ENCODE measurements around the gene SCN3B.
A peak's percentile ranks its signal among the peaks of the same experiment; 100 is the strongest.

The SCN3B gene, protein sequence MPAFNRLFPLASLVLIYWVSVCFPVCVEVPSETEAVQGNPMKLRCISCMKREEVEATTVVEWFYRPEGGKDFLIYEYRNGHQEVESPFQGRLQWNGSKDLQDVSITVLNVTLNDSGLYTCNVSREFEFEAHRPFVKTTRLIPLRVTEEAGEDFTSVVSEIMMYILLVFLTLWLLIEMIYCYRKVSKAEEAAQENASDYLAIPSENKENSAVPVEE

DNA sequence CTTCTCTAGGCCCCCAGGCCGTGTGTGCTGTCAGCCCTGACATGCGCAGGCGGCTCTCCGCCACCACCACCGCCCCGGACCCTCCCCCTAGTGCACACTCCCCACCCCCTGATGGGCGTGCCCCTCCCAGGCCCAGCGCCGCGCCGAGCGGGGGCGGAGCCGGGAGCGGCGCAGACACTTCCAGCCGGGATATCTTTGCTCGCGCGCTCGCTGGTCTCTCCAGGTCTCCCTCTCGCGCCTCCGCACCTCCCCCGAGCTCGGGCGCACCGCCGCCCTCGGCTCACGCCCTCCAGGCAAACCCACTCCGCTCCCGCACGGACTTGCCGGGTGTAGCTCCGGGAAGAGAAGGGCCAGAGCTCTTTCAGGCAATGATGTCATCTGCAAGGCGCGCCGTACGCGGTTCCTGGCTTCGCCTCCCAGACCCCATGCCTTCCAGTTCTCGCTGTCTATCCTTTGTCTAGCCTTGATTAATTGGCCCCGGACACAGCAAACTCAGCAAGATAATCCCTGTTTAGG, at the start of gene SCN3B:
Gene SCN3B, minus strand, starts transcription at position 59 of the 516 bp plus-strand sequence. CDS start 823 bp downstream, outside the sequence.
- TF ChIP-seq, protein P1, sequence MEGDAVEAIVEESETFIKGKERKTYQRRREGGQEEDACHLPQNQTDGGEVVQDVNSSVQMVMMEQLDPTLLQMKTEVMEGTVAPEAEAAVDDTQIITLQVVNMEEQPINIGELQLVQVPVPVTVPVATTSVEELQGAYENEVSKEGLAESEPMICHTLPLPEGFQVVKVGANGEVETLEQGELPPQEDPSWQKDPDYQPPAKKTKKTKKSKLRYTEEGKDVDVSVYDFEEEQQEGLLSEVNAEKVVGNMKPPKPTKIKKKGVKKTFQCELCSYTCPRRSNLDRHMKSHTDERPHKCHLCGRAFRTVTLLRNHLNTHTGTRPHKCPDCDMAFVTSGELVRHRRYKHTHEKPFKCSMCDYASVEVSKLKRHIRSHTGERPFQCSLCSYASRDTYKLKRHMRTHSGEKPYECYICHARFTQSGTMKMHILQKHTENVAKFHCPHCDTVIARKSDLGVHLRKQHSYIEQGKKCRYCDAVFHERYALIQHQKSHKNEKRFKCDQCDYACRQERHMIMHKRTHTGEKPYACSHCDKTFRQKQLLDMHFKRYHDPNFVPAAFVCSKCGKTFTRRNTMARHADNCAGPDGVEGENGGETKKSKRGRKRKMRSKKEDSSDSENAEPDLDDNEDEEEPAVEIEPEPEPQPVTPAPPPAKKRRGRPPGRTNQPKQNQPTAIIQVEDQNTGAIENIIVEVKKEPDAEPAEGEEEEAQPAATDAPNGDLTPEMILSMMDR (IDR thresholded peaks at IDR 0.05), result no peak
- H3K9me3 Mint-ChIP-seq, result no peaks in the 10 kb centered on the region
- H3K36me3 Mint-ChIP-seq (ENCODE audit: low read depth), result no peaks in the 10 kb centered on the region
- H3K4me3 Mint-ChIP-seq, result peak within 1 kb of the TSS; percentile 83
- peaks cover 18% of the 10 kb centered on the region for H3K4me1 Mint-ChIP-seq
- H3K27ac Mint-ChIP-seq, result no peak within 1 kb of the TSS
- peaks cover 69% of the 10 kb centered on the region for H3K27me3 Mint-ChIP-seq (ENCODE audit: low read depth, poor library complexity)
- peak; percentile 86 for DNase-seq

DNA sequence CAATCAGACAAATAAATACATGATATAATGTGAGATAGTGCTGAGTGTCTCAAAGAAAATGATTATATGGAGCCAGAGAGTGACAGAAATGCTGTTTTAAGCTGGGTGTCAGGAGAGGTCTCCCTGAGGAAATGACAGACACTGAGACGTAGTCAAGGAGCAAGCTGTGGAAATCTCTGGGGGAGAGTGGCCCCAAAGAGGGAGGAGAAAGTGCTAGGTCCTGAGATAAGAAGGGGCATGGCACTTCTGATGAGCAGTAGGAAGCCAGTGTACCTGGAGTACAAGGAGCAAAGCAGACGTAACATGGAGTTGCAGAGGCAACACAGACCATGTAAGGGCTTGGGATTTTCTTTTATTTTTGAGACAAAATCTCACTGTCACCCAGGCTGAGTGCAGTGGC, 48.3 kb upstream of the SCN3B start:
- TF ChIP-seq, protein P1 (IDR thresholded peaks at IDR 0.05), result no peak
- H3K9me3 Mint-ChIP-seq, result peaks cover 15% of the 10 kb centered on the region
- H3K27ac Mint-ChIP-seq, result no peak overlapping the region
- DNase-seq, result no peak
- H3K27me3 Mint-ChIP-seq (ENCODE audit: low read depth, poor library complexity), result peaks cover 12% of the 10 kb centered on the region
- peaks cover 15% of the 10 kb centered on the region for H3K4me1 Mint-ChIP-seq
- no peak overlapping the region for H3K4me3 Mint-ChIP-seq
- no peaks in the 10 kb centered on the region for H3K36me3 Mint-ChIP-seq (ENCODE audit: low read depth)

DNA sequence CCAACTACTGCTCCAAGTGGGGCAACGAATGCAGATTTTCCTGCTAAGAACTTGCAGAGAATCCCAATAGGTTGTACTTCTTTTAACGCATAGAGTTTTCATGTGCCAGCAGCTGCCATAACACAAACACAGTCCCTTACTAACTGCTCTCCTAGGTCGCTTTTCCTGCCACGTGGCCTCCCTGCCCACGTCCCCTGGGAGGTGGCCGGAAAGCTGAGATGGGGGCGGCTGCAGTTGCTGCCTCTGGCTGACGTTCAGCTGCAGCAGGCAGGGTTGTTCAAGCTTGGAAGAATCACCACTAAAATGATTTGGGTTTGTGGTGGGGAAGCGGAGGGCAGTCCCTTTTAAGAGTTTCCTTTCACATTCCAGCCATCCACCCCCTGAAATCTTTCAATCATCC, 47.7 kb upstream of the SCN3B start:
- H3K9me3 Mint-ChIP-seq, result peaks cover 15% of the 10 kb centered on the region
- TF ChIP-seq, protein P1 (IDR thresholded peaks at IDR 0.05), result no peak
- peaks cover 16% of the 10 kb centered on the region for H3K4me1 Mint-ChIP-seq
- H3K4me3 Mint-ChIP-seq, result no peak overlapping the region
- no peak overlapping the region for H3K27ac Mint-ChIP-seq
- peaks cover 12% of the 10 kb centered on the region for H3K27me3 Mint-ChIP-seq (ENCODE audit: low read depth, poor library complexity)
- H3K36me3 Mint-ChIP-seq (ENCODE audit: low read depth), result no peaks in the 10 kb centered on the region
- DNase-seq, result peak; percentile 49

DNA sequence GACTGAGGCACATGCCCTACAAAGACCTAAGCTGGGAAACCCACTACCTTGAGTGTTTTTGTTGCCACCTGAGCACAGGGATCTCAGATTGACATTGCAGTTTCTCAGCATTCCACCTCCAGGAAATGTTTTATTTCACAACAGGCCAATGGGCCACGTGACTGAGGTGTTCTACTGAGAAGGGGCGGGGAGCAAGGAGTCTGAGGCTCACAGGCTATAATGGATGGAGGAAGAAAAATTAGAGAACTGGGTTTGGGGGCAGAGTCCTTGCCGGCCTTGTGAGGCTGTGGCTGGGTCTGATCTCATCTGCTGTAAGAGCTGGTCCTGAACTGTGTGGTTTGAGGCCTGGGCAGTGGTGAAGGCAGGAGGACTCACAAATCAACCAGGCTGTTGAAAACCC, 46.3 kb upstream of the SCN3B start:
- Mint-ChIP-seq H3K27me3 (ENCODE audit: low read depth, poor library complexity) (peaks cover 12% of the 10 kb centered on the region), H3K9me3 (peaks cover 15% of the 10 kb centered on the region), H3K27ac (no peak overlapping the region), H3K4me1 (peaks cover 16% of the 10 kb centered on the region), H3K4me3 (no peak overlapping the region), H3K36me3 (ENCODE audit: low read depth) (no peaks in the 10 kb centered on the region)
- TF ChIP-seq, protein P1 (IDR thresholded peaks at IDR 0.05), result no peak
- DNase-seq, result no peak

DNA sequence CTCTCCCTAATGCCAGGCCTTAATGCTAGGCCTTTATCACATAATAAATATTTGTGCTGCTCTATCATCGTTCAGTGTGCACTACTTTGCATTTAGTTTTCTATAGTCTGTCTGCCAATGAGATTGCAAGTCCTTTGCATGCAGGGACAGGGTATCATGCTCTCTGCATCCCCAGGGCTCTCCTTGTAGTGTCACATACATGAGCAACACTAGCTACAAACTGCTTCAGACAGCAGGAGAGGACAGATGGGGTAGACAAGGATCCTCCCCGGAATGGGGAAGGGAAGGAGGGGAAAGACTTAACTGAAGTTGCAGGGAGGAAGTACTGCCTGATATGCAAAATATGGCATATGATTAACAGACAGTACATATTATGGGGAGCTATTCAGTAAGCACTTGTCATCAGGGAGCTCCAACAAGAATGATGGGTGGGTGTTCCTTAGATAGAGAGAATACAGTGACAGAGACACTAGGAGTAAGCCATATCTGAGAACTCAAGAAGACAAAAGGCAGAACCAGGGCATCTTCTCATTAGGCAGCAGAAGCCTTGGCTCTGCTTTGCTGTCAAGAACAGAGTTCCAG, 44.2 kb upstream of the SCN3B start:
- Mint-ChIP-seq H3K36me3 (ENCODE audit: low read depth) (no peaks in the 10 kb centered on the region), H3K9me3 (peaks cover 15% of the 10 kb centered on the region), H3K27me3 (ENCODE audit: low read depth, poor library complexity) (peaks cover 12% of the 10 kb centered on the region), H3K4me3 (no peak overlapping the region), H3K27ac (no peak overlapping the region), H3K4me1 (peaks cover 16% of the 10 kb centered on the region)
- DNase-seq, result no peak
- TF ChIP-seq, protein P1 (IDR thresholded peaks at IDR 0.05), result no peak

All from nephron progenitor cell (in vitro differentiated cells).